Measurements from ENCODE around the gene SPTLC2. TPM values are rescaled to one million over a fixed set of nuclear protein-coding genes. Genes with fewer than 3 reads are reported as not detected.
"Not testable (repeated sequence)": the region's sequence is repeated elsewhere in the genome, so short reads cannot be mapped to it uniquely, and the experiment has no call there.

SPTLC2 gene
- total RNA-seq: 26.6 and 29.6 TPM in 2 replicates

GRCh38 chr14:77616454-77617229, at the start of gene SPTLC2:
Gene SPTLC2 (minus strand): TSS chr14:77616637. CDS start chr14:77616579, 58 bp downstream.
- Mint-ChIP-seq H3K27ac (peak within 1 kb of the TSS; percentile 92), H3K4me1 (ENCODE audit: low read depth) (peaks cover 35% of the 10 kb centered on the region)
- DNase-seq (ENCODE audit: low spot score): peak; percentile 96

GRCh38 chr14:77663293-77663692, 46.9 kb upstream of the SPTLC2 start:
- no peaks in the 10 kb centered on the region for H3K4me1 Mint-ChIP-seq (ENCODE audit: low read depth)
- H3K27ac Mint-ChIP-seq: no peak overlapping the region
- intact Hi-C loops (cut with micrococcal nuclease): no loop called here
- H3K9me3 Mint-ChIP-seq: no peaks in the 10 kb centered on the region
- no peaks in the 10 kb centered on the region for H3K27me3 Mint-ChIP-seq (ENCODE audit: low read depth)
- DNase-seq (ENCODE audit: low spot score): no peak
- no peaks in the 10 kb centered on the region for H3K36me3 Mint-ChIP-seq (ENCODE audit: low read depth)
- H3K4me3 Mint-ChIP-seq (ENCODE audit: low read depth): no peak overlapping the region

More at GRCh38 chr14:77616454-77617229, at the start of gene SPTLC2:
- intact Hi-C loops (cut with micrococcal nuclease): loop anchor here (1.0 to 5.0 kb wide), 5 partner anchors 34 to 314 kb away; partner anchors contain the start of genes GSTZ1, POMT2, SAMD15 and TMED8
- peaks cover 28% of the 10 kb centered on the region for H3K36me3 Mint-ChIP-seq (ENCODE audit: low read depth)
- no peaks in the 10 kb centered on the region for H3K9me3 Mint-ChIP-seq
- peak within 1 kb of the TSS; percentile 93 for H3K4me3 Mint-ChIP-seq (ENCODE audit: low read depth)
- H3K27me3 Mint-ChIP-seq (ENCODE audit: low read depth): no peaks in the 10 kb centered on the region

- H3K9me3 Mint-ChIP-seq; H3K4me3 Mint-ChIP-seq (ENCODE audit: low read depth); H3K36me3 Mint-ChIP-seq (ENCODE audit: low read depth); DNase-seq (ENCODE audit: low spot score); intact Hi-C loops (cut with micrococcal nuclease); H3K27me3 Mint-ChIP-seq (ENCODE audit: low read depth); H3K27ac Mint-ChIP-seq; H3K4me1 Mint-ChIP-seq (ENCODE audit: low read depth): not testable (repeated sequence)
Measured at GRCh38 chr14:77661562-77661961, 45.1 kb upstream of the SPTLC2 start.

- no peaks in the 10 kb centered on the region for H3K9me3 Mint-ChIP-seq
- H3K4me3 Mint-ChIP-seq (ENCODE audit: low read depth): no peak overlapping the region
- intact Hi-C loops (cut with micrococcal nuclease): no loop called here
- H3K36me3 Mint-ChIP-seq (ENCODE audit: low read depth): no peaks in the 10 kb centered on the region
- H3K4me1 Mint-ChIP-seq (ENCODE audit: low read depth): peaks cover 2% of the 10 kb centered on the region
- H3K27ac Mint-ChIP-seq: no peak overlapping the region
- DNase-seq (ENCODE audit: low spot score): no peak
- H3K27me3 Mint-ChIP-seq (ENCODE audit: low read depth): no peaks in the 10 kb centered on the region
Measured at GRCh38 chr14:77660754-77661153, 44.3 kb upstream of the SPTLC2 start.

GRCh38 chr14:77659831-77660230, 43.4 kb upstream of the SPTLC2 start:
- Mint-ChIP-seq H3K4me1 (ENCODE audit: low read depth) (peaks cover 2% of the 10 kb centered on the region), H3K9me3 (no peaks in the 10 kb centered on the region), H3K36me3 (ENCODE audit: low read depth) (no peaks in the 10 kb centered on the region), H3K27ac (no peak overlapping the region), H3K27me3 (ENCODE audit: low read depth) (no peaks in the 10 kb centered on the region), H3K4me3 (ENCODE audit: low read depth) (no peak overlapping the region)
- no peak for DNase-seq (ENCODE audit: low spot score)
- intact Hi-C loops (cut with micrococcal nuclease): no loop called here

- no peaks in the 10 kb centered on the region for H3K9me3 Mint-ChIP-seq
- H3K36me3 Mint-ChIP-seq (ENCODE audit: low read depth): no peaks in the 10 kb centered on the region
- no peak overlapping the region for H3K27ac Mint-ChIP-seq
- peaks cover 2% of the 10 kb centered on the region for H3K4me1 Mint-ChIP-seq (ENCODE audit: low read depth)
- H3K27me3 Mint-ChIP-seq (ENCODE audit: low read depth): no peaks in the 10 kb centered on the region
- no peak overlapping the region for H3K4me3 Mint-ChIP-seq (ENCODE audit: low read depth)
- DNase-seq (ENCODE audit: low spot score): no peak
- intact Hi-C loops (cut with micrococcal nuclease): no loop called here
Measured at GRCh38 chr14:77657280-77657679, 40.8 kb upstream of the SPTLC2 start.

GRCh38 chr14:77654001-77654441, 37.6 kb upstream of the SPTLC2 start:
- no peak for DNase-seq (ENCODE audit: low spot score)
- no peak overlapping the region for H3K27ac Mint-ChIP-seq
- intact Hi-C loops (cut with micrococcal nuclease): no loop called here

GRCh38 chr14:77649326-77649725, 32.9 kb upstream of the SPTLC2 start:
- Mint-ChIP-seq H3K27me3 (ENCODE audit: low read depth) (no peaks in the 10 kb centered on the region), H3K4me1 (ENCODE audit: low read depth) (peaks cover 3% of the 10 kb centered on the region), H3K9me3 (peaks cover 7% of the 10 kb centered on the region), H3K36me3 (ENCODE audit: low read depth) (no peaks in the 10 kb centered on the region), H3K27ac (no peak overlapping the region), H3K4me3 (ENCODE audit: low read depth) (no peak overlapping the region)
- DNase-seq (ENCODE audit: low spot score): no peak
- intact Hi-C loops (cut with micrococcal nuclease): no loop called here

More at GRCh38 chr14:77654001-77654441, 37.6 kb upstream of the SPTLC2 start:
- Mint-ChIP-seq H3K4me3 (ENCODE audit: low read depth) (no peak overlapping the region), H3K27me3 (ENCODE audit: low read depth) (no peaks in the 10 kb centered on the region), H3K36me3 (ENCODE audit: low read depth) (no peaks in the 10 kb centered on the region), H3K4me1 (ENCODE audit: low read depth) (peaks cover 4% of the 10 kb centered on the region), H3K9me3 (no peaks in the 10 kb centered on the region)

- no peaks in the 10 kb centered on the region for H3K27me3 Mint-ChIP-seq (ENCODE audit: low read depth)
- no peaks in the 10 kb centered on the region for H3K36me3 Mint-ChIP-seq (ENCODE audit: low read depth)
- intact Hi-C loops (cut with micrococcal nuclease): no loop called here
- peaks cover 7% of the 10 kb centered on the region for H3K9me3 Mint-ChIP-seq
- H3K4me1 Mint-ChIP-seq (ENCODE audit: low read depth): peaks cover 3% of the 10 kb centered on the region
- no peak overlapping the region for H3K4me3 Mint-ChIP-seq (ENCODE audit: low read depth)
- no peak for DNase-seq (ENCODE audit: low spot score)
- H3K27ac Mint-ChIP-seq: no peak overlapping the region
Measured at GRCh38 chr14:77648520-77649200, 32.2 kb upstream of the SPTLC2 start.

- no peaks in the 10 kb centered on the region for H3K27me3 Mint-ChIP-seq (ENCODE audit: low read depth)
- H3K36me3 Mint-ChIP-seq (ENCODE audit: low read depth): no peaks in the 10 kb centered on the region
- peaks cover 3% of the 10 kb centered on the region for H3K4me1 Mint-ChIP-seq (ENCODE audit: low read depth)
- H3K4me3 Mint-ChIP-seq (ENCODE audit: low read depth): no peak overlapping the region
- no peak for DNase-seq (ENCODE audit: low spot score)
- intact Hi-C loops (cut with micrococcal nuclease): no loop called here
- no peak overlapping the region for H3K27ac Mint-ChIP-seq
- peaks cover 7% of the 10 kb centered on the region for H3K9me3 Mint-ChIP-seq
Measured at GRCh38 chr14:77647853-77648252, 31.4 kb upstream of the SPTLC2 start.

GRCh38 chr14:77646907-77647306, 30.5 kb upstream of the SPTLC2 start:
- H3K27me3 Mint-ChIP-seq (ENCODE audit: low read depth): no peaks in the 10 kb centered on the region
- DNase-seq (ENCODE audit: low spot score): no peak
- peaks cover 7% of the 10 kb centered on the region for H3K4me1 Mint-ChIP-seq (ENCODE audit: low read depth)
- intact Hi-C loops (cut with micrococcal nuclease): no loop called here
- H3K27ac Mint-ChIP-seq: no peak overlapping the region
- no peak overlapping the region for H3K4me3 Mint-ChIP-seq (ENCODE audit: low read depth)
- H3K36me3 Mint-ChIP-seq (ENCODE audit: low read depth): no peaks in the 10 kb centered on the region
- peaks cover 7% of the 10 kb centered on the region for H3K9me3 Mint-ChIP-seq

- Mint-ChIP-seq H3K9me3 (peaks cover 7% of the 10 kb centered on the region), H3K27ac (no peak overlapping the region), H3K4me1 (ENCODE audit: low read depth) (peaks cover 13% of the 10 kb centered on the region), H3K36me3 (ENCODE audit: low read depth) (peaks cover 2% of the 10 kb centered on the region), H3K27me3 (ENCODE audit: low read depth) (no peaks in the 10 kb centered on the region), H3K4me3 (ENCODE audit: low read depth) (no peak overlapping the region)
- intact Hi-C loops (cut with micrococcal nuclease): no loop called here
- DNase-seq (ENCODE audit: low spot score): no peak
Measured at GRCh38 chr14:77645520-77646230, 29.2 kb upstream of the SPTLC2 start.

All from activated T-helper 2 cell treated with anti-CD3 and anti-CD28 coated beads, Interferon-gamma antibody, Interleukin-2, Interleukin-4, amounts not matched to agents 10 μg/mL and 5 μg/mL and 100 μg/mL, durations not matched to agents 14 hours and 24 hours and 36 hours (primary cell).